ENCODE data around the gene PARG. TPM values are rescaled to one million over a fixed set of nuclear protein-coding genes. Genes with fewer than 3 reads are reported as not detected.

Gene PARG
- total RNA-seq = 42.5 and 45.4 TPM in 2 replicates

DNA sequence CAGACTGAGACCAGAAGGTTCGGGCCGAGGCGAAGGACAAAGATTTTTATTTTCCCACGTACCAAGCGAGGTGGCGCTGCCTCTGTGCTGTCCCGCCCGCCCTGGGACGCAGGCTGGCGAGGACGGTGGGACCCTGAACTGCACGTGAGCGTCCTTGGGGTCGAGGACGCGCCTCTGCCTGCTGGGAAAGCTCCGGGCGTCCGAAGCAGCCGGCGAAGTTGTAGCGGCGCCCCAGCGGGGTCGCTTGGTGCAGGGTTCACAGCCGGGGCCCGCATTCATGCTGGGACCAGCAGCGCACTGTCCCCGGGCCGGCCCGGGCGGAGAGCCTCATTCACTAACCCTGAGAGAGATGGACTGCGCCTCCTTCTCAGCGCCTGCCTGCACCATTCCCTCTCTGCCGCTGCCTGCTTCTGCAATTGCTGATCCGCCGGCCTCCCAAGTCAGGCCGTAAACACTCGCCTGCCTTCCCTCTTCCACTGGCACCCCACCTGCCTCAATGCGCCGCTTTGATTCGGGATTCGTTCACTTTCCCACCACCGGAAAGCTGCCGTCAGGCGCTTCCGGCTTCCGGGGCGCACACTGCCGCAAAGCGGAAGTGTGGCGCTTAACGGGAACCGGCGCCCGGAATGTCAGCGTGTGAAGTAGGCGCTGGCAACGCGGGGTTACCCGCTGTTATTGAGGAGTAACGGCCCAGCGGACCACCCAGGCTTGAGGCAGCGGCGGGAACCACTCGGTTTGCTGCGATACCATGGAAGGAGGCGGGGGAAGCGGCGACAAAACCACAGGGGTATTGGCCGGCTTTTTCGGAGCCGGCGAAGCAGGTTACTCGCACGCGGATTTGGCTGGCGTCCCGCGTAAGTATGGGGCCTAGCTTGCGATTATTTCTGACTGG is at the start of gene PARG, which contains the start of gene TIMM23B:
TSS of gene PARG (minus strand) at position 581 of the 892 bp plus-strand sequence. CDS start at position 279, 302 bp downstream.
TSS of gene TIMM23B (plus strand) at position 607 of the 892 bp plus-strand sequence. CDS start at position 749, 142 bp downstream.

DNA sequence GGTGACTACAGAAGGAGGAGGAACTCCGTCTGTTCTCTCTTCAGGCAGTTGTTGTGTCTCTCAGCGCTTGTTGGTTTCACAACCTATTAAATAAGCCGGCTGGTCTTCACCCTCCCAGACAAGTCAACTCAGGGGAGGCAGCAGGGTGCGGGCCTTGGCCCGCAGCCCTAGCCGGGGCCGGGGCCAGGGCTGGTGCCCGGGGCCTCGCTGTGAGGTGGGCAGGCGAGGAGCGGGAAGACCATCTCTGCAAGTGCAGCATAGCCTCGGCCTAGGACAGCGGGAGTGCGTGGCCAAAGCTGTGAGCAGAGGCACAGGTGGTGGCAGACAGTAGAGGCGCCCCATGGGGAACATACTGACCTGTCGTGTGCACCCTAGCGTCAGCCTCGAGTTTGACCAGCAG is 46.5 kb upstream of the PARG start, which contains the start of gene AGAP6:
TSS of gene AGAP6 (plus strand) at position 31 of the 400 bp plus-strand sequence. CDS start at position 341, 310 bp downstream.

Other genes starting within 250 kb of the PARG start
- 0.14 and 0.59 TPM in 2 replicates for gene OGDHL, start 179.7 kb downstream of the PARG start, total RNA-seq
- gene TIMM23B, start within 50 bp of the PARG start, total RNA-seq = 22.9 and 24.0 TPM in 2 replicates
- 2.7 and 4.8 TPM in 2 replicates for gene AGAP6, start 46.4 kb upstream of the PARG start, total RNA-seq
- 39.2 and 47.6 TPM in 2 replicates for gene WASHC2A, start 125.9 kb upstream of the PARG start, total RNA-seq